Trophoblast cell (in vitro differentiated cells and primary cell): ENCODE results near the gene OTUB1.

Experiments used
- DNase-seq, 2 donors: peaks; one replicate each; pipeline ENCODE4 v3.0.0-alpha.2; 2016
- H2AFZ ChIP-seq: 2 replicates; pipeline ENCODE4 v1.6.1; 2013; ENCODE audit warnings: low read length, moderate library complexity, mild to moderate bottlenecking; ENCODE audit not compliant: insufficient read depth, poor library complexity
- H2AK5ac ChIP-seq: 2 replicates; pipeline ENCODE4 v1.6.1; 2013; ENCODE audit warnings: mild to moderate bottlenecking, low read length
- H2BK120ac ChIP-seq: 2 replicates; pipeline ENCODE4 v1.6.1; 2013; ENCODE audit warnings: low read length, mild to moderate bottlenecking, moderate library complexity; ENCODE audit not compliant: insufficient read depth, poor library complexity
- H2BK12ac ChIP-seq: 2 replicates; pipeline ENCODE4 v1.6.1; 2013; ENCODE audit warnings: mild to moderate bottlenecking, low read length, moderate library complexity
- H2BK5ac ChIP-seq: 2 replicates; pipeline ENCODE4 v1.6.1; 2013; ENCODE audit warnings: low read length, low read depth, moderate library complexity, mild to moderate bottlenecking; ENCODE audit not compliant: poor library complexity
- H3K14ac ChIP-seq: 2 replicates; pipeline ENCODE4 v1.6.1; 2013; ENCODE audit warnings: mild to moderate bottlenecking, low read length
- H3K18ac ChIP-seq: 2 replicates; pipeline ENCODE4 v1.6.1; 2013; ENCODE audit warnings: mild to moderate bottlenecking, low read length
- H3K23ac ChIP-seq: 2 replicates; pipeline ENCODE4 v1.6.1; 2013; ENCODE audit warnings: low read length
- H3K27ac ChIP-seq: 2 replicates; pipeline ENCODE4 v1.5.1; 2013; ENCODE audit warnings: low read depth, mild to moderate bottlenecking, inconsistent platforms, low read length, moderate library complexity
- H3K27me3 ChIP-seq: 2 replicates; pipeline ENCODE4 v1.6.1; 2013; ENCODE audit warnings: inconsistent platforms, mild to moderate bottlenecking, low read length, moderate library complexity; ENCODE audit not compliant: insufficient read depth
- H3K36me3 ChIP-seq, 2 experiments: 1 replicate in 1 of 2; 2 replicates in 1 of 2; pipeline ENCODE4 v1.6.1; 2013; ENCODE audit warnings: low read length in 2 of 2, mild to moderate bottlenecking in 2 of 2, moderate library complexity in 1 of 2; ENCODE audit not compliant: insufficient read depth in 2 of 2, control insufficient read depth in 1 of 2
- H3K4ac ChIP-seq: 2 replicates; pipeline ENCODE4 v1.6.1; 2013; ENCODE audit warnings: low read depth, mild to moderate bottlenecking, low read length, moderate library complexity
- H3K4me1 ChIP-seq, 2 experiments: 1 replicate in 1 of 2; 2 replicates in 1 of 2; pipeline ENCODE4 v1.6.1; 2013; ENCODE audit warnings: low read length in 2 of 2, mild to moderate bottlenecking in 2 of 2, moderate library complexity in 1 of 2; ENCODE audit not compliant: insufficient read depth in 2 of 2, control insufficient read depth in 1 of 2
- H3K4me2 ChIP-seq: 2 replicates; pipeline ENCODE4 v1.6.1; 2013; ENCODE audit warnings: inconsistent platforms, mild to moderate bottlenecking, low read length, moderate library complexity
- H3K4me3 ChIP-seq: 2 replicates; pipeline ENCODE4 v1.5.1; 2013; ENCODE audit warnings: mild to moderate bottlenecking, low read depth, low read length, inconsistent platforms
- H3K79me1 ChIP-seq: one replicate; pipeline ENCODE4 v1.6.1; 2013; ENCODE audit warnings: low read length
- H3K79me2 ChIP-seq: 2 replicates; pipeline ENCODE4 v1.6.1; 2013; ENCODE audit warnings: low read length, mild to moderate bottlenecking; ENCODE audit not compliant: control insufficient read depth, insufficient read depth, poor library complexity
- H3K9ac ChIP-seq: 2 replicates; pipeline ENCODE4 v1.6.1; 2013; ENCODE audit warnings: mild to moderate bottlenecking, low read length
- H3K9me3 ChIP-seq: 2 replicates; pipeline ENCODE4 v1.6.1; 2013; ENCODE audit warnings: low read depth, mild to moderate bottlenecking, control low read depth, inconsistent platforms, low read length; ENCODE audit not compliant: insufficient read depth
- H4K12ac ChIP-seq: 2 replicates; pipeline ENCODE4 v1.6.1; 2013; ENCODE audit warnings: low read depth, mild to moderate bottlenecking, low read length, moderate library complexity
- H4K8ac ChIP-seq: 2 replicates; pipeline ENCODE4 v1.6.1; 2013; ENCODE audit warnings: low read depth, mild to moderate bottlenecking, low read length, moderate library complexity
- H4K91ac ChIP-seq: one replicate; pipeline ENCODE4 v1.6.1; 2013; ENCODE audit warnings: low read depth, mild to moderate bottlenecking, low read length, moderate library complexity
- WGBS: extraction: QIAGEN DNeasy Blood & Tissue Kit; methylation state at CpG from one replicate; pipeline ENCODE4 v1.1.7; 2013; ENCODE audit warnings: missing lambda C conversion rate; ENCODE audit not compliant: insufficient read length, insufficient coverage; ENCODE audit errors: extremely low coverage; 5-methylcytosine and 5-hydroxymethylcytosine counted together

OTUB1 gene

DNA sequence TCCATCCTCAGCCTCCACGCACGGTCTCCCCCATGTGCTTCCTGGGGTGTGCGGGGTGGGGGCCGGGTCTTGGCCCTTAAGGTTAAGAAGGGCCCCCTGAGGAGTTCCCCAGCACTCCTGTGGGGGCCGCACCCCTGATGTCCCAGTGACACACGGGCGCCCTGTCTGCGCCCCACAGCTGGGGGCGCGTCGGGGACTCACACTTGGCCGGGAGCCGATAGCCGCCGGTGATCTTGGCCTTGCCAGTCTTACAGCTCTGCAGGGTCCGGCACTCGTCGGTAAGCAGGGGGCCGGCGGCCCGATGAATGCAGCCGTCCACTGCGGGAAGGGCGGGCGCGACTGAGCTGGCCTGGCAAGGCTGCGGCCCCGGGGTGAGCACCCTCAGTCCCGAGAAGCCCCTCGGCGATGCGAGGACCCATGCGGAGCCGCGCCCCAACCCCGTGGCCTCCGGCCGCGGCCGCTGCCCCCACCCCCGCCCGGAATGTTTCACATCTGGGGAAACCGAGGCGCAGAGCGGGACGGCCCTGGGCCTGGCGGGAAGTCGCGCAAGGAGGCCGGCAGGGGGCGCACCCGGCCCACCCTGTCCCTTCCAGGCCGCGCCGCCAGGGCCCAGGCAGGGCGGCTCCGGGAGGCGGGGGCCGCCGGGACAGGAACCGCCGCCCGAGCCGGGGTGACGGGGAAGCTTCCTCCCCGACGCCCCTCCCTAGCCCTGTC lies 13.9 kb downstream of the OTUB1 start:
- Histone ChIP-seq H4K8ac (peak overlapping the region; percentile 42), H3K79me1 (no peaks in the 10 kb centered on the region), H4K12ac (no peak overlapping the region), H2BK12ac (no peak overlapping the region), H3K14ac (no peak overlapping the region), H2BK120ac (no peak overlapping the region), H3K27ac (no peak overlapping the region), H3K18ac (no peak overlapping the region), H3K4me1 (peaks cover 15% of the 10 kb centered on the region in 2 experiments), H2BK5ac (no peak overlapping the region), H3K79me2 (no peaks in the 10 kb centered on the region), H2AFZ (no peak overlapping the region), H3K9ac (no peak overlapping the region), H3K4me2 (peak overlapping the region; percentile 73), H4K91ac (no peak overlapping the region), H3K4ac (no peak overlapping the region), H3K9me3 (peaks cover 2% of the 10 kb centered on the region), H3K27me3 (no peaks in the 10 kb centered on the region), H3K4me3 (no peak overlapping the region), H3K36me3 (peaks cover 31 to 32% of the 10 kb centered on the region in 2 experiments), H3K23ac (no peak overlapping the region), H2AK5ac (no peak overlapping the region)
- WGBS = no CpG with 5 or more reads among the region's 67 CpGs
- peak; percentile 58 to 78 for DNase-seq

DNA sequence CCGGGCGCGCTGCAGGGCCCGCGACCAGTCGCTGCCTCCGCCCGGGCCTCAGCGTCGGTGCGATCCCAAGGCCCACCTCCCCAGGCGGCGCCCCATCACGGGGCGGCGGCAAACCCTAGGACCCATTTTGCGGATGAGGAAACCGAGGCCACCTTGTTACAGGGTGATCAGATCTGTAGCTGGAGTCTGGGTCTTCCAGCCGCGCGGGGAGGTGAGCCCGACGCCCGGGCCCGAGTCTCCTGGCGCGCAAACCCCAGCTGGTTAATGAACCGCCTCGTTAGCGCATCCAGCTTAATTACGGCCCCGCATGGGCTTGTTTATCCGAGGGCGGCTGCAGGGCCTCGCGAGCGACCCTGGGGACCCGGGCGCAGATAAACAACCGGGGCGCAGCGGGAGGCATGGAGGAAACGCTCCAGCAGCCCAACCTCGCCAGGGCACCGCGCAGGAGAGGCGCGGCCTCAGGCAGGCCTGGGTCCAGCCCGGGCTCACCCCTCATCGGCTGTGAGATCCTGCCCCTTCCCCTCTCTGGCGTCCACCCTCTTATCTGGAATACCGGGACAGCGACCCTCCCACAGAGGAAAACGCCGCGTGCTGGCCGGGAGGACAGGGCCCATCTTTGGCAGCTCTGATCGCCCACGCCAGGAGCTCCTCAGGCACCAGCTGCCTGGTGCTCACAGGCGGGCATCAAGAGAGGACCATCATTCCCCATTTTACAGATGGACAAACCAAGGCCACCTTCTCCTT lies 14.7 kb downstream of the OTUB1 start:
- no peak for DNase-seq
- Histone ChIP-seq H3K36me3 (peaks cover 24 to 26% of the 10 kb centered on the region in 2 experiments), H3K4ac (no peak overlapping the region), H3K14ac (peak overlapping the region; percentile 24), H3K4me2 (peak overlapping the region; percentile 73), H3K9ac (no peak overlapping the region), H3K9me3 (peaks cover 2% of the 10 kb centered on the region), H4K12ac (no peak overlapping the region), H3K4me1 (peaks cover 15% of the 10 kb centered on the region in 2 experiments), H3K18ac (no peak overlapping the region), H4K8ac (peak overlapping the region; percentile 42), H2AFZ (no peak overlapping the region), H3K23ac (no peak overlapping the region), H2AK5ac (no peak overlapping the region), H2BK120ac (no peak overlapping the region), H3K27ac (no peak overlapping the region), H3K79me1 (no peaks in the 10 kb centered on the region), H3K27me3 (no peaks in the 10 kb centered on the region), H2BK5ac (no peak overlapping the region), H2BK12ac (no peak overlapping the region), H3K4me3 (no peak overlapping the region), H4K91ac (no peak overlapping the region), H3K79me2 (no peaks in the 10 kb centered on the region)
- no CpG with 5 or more reads among the region's 60 CpGs for WGBS

DNA sequence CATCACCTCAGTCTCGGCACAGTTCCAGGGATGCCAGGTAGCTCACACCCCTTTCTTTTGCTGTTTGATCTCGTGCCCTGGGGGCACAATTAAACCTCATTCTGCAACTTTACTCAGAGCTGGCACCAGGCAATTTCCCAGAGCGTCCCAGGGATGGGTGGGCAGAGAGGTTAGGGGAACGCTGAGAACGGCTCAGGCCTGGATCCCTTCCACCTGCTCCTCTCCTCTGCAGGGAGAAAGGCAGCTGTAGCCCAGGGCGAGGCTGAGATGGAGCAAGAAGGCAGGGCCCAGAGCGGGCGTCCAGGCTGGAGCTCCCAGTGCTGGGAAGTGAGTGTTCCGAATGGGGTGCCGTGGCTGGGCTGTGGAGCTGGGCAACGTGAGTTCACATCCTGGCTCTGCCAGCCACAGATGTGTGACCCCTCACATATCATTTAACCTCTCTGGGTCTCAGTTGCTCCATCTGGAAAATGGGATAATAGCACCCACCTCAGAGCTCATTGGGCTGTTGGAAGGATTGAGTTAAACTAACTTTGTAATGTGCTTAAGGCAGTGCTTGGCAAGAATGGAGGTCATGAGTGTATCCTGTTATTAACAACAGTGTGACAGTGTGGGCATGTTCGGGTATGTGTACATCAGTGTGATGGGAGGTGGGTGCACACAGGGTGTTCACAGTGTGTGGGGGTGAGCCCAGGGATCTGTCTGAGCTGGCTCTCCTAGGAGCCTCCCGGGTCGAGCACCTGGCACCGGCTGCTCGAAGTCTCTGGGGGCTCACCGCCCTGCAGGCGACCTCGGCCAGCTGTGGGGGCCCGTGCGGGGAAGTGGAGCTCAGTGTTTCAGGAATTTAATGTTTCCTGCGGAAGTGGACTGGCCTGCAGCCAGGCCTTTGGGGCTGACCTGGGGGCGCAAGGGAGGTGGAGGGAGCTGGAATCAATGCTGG lies 15.5 kb downstream of the OTUB1 start:
- H3K14ac ChIP-seq = no peak overlapping the region
- no peaks in the 10 kb centered on the region for H3K79me2 ChIP-seq
- H2BK12ac ChIP-seq = no peak overlapping the region
- no peak overlapping the region for H3K27ac ChIP-seq
- H3K36me3 ChIP-seq = peaks cover 16 to 18% of the 10 kb centered on the region in 2 experiments
- peak in 1 of 2 donors; percentile 17 for DNase-seq
- peaks cover 15% of the 10 kb centered on the region in 2 experiments for H3K4me1 ChIP-seq
- H3K9ac ChIP-seq = no peak overlapping the region
- no peak overlapping the region for H3K4me3 ChIP-seq
- no peak overlapping the region for H3K23ac ChIP-seq
- H2AK5ac ChIP-seq = no peak overlapping the region
- H2AFZ ChIP-seq = no peak overlapping the region
- H4K91ac ChIP-seq = no peak overlapping the region
- no peak overlapping the region for H2BK120ac ChIP-seq
- H4K12ac ChIP-seq = no peak overlapping the region
- H3K4me2 ChIP-seq = no peak overlapping the region
- H3K9me3 ChIP-seq = peaks cover 2% of the 10 kb centered on the region
- no peak overlapping the region for H4K8ac ChIP-seq
- no peaks in the 10 kb centered on the region for H3K79me1 ChIP-seq
- no peak overlapping the region for H3K18ac ChIP-seq
- no CpG with 5 or more reads among the region's 23 CpGs for WGBS
- no peak overlapping the region for H2BK5ac ChIP-seq
- peaks cover 6% of the 10 kb centered on the region for H3K27me3 ChIP-seq
- no peak overlapping the region for H3K4ac ChIP-seq
